Fibroblast of peridontal ligament (primary cell): ENCODE data around the gene VAV1.
"Not testable (repeated sequence)": the region's sequence is repeated elsewhere in the genome, so short reads cannot be mapped to it uniquely, and the experiment has no call there.

Experiments used
- DNase-seq: peaks from one replicate; pipeline ENCODE4 v3.0.0-alpha.2; 2010; ENCODE audit errors: extremely low read depth

VAV1 gene

DNA sequence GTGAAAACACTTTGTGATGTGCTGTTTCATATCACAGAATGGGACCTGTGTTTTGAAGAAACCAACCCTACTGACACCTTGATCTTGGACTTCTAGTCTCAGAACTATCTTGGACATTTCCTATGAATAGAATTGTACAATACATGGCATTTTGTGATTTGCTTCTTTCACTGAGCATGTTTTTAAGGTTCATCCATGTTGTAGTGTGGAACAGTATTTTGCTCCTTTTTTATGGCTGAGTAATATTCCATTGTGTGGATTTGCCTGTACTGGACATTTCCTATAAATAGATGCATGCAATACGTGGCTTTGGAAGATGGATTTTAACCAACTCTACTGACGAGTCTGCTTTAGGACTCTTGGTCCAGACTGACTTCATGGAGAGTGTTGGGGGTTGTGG is 46.8 kb downstream of the VAV1 start:
- no peak for DNase-seq

DNA sequence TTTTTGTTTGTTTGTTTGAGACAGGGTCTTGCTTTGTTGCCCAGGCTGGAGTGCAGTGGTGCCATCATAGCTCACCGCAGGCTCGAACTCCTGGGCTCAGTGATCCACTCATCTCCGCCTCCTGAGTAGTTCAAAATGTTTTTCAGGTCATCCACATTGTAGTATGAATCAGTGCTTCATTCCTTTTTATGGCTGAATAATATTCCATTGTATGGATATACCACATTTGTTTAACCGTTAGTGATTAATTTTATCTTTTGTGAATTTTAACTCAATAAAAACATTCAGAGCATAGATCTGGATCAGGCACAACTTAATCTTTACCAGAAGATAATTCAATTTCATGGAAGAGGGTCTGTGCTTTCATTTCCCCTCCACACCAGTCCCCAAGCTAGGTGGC is 47.7 kb downstream of the VAV1 start:
- DNase-seq, result no peak

DNA sequence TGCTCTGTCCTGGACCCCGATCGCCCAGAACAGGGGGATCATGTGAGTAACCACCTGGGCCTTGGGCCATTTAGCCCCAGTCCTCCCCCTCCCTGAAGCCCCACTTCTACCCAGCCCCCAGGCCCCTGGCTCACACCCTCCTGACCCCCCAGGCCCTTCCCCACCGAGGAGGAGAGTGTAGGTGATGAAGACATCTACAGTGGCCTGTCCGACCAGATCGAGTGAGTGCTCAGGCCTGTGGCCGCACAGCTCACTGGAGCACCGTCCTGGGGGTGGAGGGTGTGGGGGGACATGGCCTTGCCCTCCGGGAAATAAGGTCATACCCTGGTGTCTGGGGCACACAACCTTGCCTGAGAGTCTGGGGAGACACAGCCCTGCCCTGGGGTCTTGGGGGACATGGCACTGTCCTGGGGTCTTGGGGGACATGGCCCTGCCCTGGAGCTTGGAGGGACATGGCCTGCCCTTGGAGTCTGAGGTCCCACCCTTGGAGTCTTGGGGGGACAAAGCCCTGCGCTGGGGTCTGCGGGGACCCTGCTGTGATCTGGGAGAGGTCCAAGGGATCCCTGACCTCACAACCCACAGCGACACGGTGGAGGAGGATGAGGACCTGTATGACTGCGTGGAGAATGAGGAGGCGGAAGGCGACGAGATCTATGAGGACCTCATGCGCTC is 49.3 kb downstream of the VAV1 start:
- DNase-seq, result no peak

DNA sequence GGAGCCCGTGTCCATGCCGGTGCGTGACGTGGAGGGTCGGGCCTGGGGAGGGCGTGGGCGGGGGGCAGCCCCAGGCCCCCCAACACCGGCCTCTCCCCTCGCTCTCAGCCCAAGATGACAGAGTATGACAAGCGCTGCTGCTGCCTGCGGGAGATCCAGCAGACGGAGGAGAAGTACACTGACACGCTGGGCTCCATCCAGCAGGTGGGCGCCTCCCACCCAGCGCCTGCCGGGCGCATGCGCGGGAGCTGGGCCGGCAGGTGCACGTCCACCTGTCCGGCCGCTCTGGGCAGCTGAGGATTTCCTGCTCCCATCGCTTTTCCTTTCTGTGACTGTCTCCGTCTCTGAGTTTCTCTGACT is 49.8 kb downstream of the VAV1 start:
- no peak for DNase-seq

DNA sequence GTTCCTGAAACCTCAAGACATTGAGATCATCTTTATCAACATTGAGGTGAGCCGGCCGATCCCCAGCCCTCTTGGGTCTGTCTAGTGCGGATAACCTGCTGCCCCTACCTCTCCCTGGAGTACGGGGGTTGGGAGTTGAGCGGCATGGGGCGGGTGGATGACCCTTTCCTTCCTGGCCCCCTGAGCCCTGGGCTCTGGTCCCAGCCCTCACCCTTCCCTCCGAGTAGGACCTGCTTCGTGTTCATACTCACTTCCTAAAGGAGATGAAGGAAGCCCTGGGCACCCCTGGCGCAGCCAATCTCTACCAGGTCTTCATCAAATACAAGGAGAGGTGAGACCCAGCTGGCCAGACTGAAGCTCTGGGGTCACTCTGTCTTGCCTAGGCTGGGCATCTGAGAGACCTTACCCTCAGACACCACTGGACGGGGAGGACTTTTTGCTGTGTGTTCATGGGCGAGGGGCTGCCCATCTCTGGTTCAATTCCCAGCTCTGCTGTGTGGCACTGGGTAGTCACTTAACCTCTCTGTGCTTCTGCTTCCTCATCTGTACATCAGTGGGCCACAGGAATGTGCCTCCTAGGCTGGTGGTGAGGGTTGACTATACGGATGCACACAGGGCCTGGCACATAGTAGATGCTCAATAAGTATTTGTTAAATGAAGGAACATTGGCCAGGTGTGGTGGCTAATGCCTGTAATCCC is 52.7 kb downstream of the VAV1 start:
- no peak for DNase-seq

DNA sequence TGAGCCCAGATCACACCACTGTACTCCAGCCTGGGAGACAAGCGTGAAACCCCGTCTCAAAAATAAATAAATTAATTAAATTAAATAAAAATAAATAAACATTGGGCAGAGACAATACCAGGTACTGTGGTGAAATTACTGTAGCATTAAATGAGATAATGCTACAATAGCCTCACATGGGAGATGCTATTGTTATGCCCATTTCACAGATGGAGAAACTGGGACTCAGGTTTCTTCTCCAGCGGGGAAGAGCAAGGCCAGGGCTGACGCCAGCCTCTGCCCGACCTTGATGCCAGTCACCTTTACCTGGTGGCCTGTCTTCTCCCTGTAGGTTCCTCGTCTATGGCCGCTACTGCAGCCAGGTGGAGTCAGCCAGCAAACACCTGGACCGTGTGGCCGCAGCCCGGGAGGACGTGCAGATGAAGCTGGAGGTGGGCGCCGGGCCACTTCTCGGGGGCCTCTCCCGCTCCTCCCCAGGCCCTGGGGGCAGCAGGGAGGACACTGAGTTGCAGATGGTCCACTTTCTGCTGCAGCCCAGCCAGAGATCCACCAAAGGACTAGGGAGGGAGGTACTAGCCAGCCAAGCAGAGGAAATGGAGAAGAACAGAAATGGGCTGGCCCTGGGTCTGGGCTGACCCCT is 53.9 kb downstream of the VAV1 start:
- no peak for DNase-seq

DNA sequence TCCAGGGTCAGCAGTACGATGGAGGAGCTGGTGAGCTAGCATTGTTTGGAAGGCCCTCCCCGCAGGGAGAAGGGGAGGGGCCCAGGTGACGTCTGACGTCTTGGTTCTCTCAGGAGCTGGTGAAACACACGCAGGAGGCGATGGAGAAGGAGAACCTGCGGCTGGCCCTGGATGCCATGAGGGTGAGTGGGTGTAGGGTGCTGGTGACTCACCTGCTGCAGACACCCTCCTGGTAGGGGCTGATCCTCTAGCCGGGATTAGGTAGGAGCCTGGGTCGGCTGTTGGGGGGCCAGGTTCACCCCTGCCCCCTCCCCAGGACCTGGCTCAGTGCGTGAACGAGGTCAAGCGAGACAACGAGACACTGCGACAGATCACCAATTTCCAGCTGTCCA is 55.8 kb downstream of the VAV1 start:
- DNase-seq, result no peak

DNA sequence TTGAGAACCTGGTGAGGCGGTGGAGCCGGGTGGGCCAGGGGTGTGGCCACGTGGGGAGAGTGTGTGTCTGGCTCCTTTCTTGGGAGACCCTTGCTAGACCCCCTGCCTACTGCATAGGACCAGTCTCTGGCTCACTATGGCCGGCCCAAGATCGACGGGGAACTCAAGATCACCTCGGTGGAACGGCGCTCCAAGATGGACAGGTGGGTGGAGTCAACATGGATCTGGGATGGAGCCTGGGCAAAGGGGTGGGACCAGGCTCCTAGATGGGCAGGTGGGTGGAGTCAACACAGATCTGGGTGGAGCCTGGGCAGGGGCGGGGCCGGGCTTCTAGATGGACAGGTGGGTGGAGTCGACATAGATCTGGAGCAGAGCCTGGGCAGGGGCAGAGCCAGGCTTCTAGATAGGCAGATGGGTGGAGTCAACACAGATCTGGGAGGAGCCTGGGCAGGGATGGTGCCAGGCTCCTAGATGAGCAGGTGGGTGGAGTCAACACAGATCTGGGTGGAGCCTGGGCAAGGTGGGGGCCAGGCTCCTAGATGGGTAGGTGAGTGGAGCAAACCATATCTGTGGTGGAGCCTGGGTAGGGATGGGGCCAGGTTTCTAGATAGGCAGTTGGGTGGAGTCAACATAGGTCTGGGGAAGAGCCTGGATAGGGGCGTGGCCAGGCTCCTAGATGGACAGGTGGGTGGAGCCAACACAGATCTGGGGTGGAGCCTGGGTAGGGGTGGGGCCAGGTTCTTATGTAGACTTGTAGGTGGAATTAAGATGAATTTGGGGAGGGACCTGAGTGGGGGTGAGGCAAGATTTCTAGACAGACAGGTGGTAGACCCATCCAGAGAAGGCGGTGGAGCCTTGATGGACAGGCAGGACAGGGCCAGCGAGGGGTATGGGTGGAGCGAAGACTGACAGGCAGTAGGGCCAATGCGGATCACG is 56.5 kb downstream of the VAV1 start:
- DNase-seq, result no peak

DNA sequence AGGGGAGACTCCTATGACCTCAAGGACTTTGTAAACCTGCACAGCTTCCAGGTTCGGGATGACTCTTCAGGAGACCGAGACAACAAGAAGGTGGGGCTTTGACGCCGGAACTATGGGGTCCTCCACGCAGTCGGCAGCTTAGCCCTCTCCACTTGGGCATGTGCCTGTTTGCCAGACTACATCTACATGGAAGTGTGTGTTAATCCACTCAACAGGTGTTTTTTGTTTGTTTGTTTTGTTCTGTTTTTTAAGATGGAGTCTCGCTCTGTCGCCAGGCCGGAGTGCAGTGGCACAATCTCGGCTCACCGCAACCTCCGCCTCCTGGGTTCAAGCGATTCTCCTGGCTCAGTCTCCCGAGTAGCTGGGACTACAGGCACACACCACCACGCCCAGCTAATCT is 57.3 kb downstream of the VAV1 start:
- DNase-seq, result not testable (repeated sequence)

DNA sequence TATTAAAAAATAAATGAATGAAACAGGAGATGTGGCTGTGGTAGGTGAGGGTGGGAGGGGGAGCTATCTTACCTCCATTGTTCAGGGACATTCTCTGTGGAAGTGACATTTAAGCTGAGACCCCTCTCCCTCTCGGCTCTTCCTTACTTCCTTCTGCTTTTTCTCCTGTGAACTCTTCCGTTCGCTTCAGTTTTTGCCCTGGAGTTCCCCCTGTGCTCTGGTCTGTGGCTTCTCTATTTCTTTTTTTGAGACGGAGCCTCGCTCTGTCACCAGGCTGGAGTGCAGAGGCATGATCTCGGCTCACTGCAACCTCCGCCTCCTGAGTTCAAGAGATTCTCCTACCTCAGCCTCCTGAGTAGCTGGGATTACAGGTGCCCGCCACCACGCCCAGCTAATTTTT is 58.6 kb downstream of the VAV1 start:
- not testable (repeated sequence) for DNase-seq

DNA sequence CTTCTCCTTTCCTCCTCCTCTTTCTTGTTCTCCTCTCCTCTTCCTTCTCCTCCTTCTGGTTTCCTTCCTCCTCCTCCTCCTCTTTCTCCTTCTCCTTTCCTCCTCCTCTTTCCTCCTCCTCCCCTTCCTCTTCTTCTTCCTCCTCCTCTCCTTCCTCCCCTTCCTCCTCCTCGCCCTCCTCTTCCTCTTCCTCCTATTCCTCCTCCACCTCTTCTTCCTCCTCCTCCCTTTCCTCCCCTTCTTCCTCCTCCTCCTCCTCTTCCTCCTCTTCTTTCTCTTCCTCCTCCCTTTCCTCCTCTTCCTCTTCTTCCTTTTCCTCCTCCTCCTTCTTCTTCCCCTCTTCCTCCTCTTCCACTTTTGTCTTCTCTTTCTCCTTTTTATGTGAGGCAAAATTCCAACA is 59.9 kb downstream of the VAV1 start:
- DNase-seq, result no peak

DNA sequence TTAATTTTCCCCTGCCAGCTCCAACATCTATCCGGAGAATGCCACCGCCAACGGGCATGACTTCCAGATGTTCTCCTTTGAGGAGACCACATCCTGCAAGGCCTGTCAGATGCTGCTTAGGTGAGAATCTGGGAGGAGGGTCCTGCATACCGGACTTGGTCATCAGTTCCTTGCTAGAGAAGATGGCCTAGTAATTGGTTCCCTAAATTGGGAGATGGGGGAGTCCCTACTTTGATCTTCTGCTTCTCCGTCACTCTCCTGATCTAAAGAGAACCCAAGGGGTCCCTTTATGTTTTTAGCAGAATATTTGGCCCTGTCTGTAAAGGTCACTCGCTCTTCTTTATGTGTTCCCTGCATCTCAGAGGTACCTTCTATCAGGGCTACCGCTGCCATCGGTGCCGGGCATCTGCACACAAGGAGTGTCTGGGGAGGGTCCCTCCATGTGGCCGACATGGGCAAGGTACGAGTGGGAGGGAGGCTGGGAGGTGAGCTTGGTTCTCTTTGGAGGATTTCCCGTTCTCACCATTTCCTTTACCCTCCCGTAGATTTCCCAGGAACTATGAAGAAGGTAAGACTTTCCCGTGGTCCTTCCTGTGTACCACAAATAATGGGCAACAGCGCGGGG is 60.8 kb downstream of the VAV1 start:
- DNase-seq, result no peak

DNA sequence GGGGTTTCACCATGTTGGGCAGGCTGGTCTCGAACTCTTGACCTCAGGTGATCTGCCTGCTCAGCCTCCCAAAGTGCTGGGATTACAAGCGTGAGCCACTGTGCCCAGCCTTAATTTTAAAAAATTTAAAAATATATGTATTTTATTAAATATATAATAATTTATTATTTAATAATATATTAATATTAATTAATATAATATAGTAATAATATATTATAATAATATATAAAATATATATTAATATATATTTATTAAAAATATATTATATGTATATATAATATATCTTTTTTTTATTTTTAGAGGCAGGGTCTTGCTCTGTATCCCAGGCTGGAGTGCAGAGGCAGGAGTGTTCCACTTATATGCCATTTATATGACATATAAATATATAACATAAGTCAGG is 61.9 kb downstream of the VAV1 start:
- DNase-seq, result no peak

DNA sequence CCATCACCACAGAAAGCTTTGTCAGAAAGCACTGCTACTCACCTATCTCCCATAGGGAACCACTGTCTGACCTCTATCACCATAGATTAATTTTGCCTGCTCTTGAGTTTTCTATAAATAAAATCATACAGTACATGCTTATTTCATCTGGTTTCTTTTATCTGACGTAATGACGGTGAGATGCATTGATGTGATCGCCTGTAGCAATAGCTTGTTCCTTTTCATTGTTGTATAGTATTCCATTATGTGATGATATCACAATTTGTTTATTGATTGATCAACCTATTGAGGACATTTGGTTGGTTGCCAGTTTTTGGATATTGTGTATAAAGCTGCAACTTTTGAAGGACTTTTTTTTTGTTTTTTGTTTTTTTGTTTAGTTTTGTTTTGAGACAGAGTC is 63.0 kb downstream of the VAV1 start:
- DNase-seq, result no peak

DNA sequence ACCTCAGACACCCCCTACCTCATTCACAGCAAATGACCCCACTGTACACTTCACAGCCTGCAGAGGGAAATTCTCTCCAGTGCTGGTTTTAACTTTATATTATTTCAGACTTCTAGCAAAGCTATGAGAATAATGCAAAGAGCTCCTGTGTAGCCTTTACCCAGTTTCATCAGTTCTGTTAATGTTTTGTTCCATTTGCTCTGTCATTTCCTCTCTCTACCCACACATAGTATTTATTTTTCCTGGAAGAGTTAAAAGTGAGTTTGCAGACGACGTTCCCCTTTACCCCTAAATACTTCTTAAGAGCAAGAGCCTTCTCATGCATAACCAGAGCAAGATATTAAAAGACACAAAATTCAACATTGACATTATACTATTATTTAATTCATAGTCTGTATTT is 65.0 kb downstream of the VAV1 start:
- DNase-seq, result no peak

DNA sequence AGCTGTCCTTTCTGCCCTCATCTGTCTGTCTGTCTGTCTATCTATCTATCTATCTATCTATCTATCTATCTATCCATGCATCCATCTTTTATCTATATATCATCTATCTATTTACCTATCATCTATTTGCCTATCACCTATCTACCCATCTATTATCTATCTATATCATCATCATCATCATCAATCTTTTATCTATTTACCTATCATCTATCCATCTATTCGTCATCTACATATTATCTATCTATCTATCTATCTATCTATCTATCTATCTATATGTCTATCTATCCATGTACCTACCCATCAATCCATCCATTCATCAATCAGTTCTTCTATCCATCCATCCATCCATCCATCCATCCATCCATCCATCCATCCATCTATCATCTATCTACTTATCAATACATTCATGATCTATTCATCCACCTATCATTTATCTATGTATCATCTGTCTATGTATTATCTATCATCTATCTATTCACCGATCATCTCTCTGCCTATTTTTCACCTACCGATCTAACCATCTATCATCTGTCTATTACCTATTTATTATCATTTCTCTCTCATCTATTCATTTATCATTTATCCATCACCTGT is 65.7 kb downstream of the VAV1 start:
- no peak for DNase-seq

DNA sequence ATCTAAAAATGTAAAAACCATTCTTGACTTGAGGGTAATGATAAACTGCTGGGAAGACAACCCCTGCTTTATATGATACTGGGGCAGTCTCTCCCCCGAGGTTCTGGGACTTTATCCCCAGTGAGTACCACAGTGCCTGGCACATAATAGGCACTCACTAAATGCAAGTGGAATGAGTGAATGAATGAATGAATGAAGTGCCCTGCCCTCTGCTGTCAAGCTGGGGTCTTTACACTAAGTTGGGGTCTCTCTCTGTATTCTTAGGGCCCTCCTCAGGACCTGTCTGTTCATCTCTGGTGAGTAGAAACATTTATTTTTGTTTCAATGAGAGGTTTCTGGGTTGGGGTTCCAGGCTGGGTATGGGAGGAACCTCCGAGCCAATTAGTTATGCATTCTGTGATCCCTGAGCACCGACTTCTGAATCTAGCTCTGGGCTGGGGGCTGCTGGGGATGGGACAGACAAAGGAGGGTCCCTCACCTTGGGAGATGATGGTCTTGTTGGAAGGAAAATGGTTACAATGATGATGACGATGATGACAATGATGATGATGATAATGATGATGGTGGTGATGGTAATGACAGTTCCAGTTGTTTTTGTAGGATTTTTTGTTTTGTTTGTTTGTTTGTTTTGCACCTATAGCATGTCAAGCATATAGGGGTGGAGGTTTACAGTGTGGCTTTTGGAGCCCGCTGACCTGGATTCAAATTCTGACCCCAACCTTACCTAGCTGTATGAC is 70.5 kb downstream of the VAV1 start:
- DNase-seq, result no peak

DNA sequence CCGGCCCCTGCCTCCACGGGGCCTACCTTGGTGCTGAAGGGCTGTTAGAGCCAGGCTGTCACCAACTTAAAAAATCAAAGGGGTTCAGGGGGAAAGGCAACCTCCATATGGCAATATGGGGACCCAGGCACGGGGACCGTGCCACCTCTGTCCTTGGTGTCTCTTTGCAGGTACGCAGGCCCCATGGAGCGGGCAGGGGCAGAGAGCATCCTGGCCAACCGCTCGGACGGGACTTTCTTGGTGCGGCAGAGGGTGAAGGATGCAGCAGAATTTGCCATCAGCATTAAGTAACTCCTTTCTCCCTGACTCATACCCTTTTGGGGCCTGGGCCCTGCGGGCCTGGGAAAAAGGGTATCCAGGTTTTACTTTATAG is 75.3 kb downstream of the VAV1 start:
- DNase-seq, result no peak

DNA sequence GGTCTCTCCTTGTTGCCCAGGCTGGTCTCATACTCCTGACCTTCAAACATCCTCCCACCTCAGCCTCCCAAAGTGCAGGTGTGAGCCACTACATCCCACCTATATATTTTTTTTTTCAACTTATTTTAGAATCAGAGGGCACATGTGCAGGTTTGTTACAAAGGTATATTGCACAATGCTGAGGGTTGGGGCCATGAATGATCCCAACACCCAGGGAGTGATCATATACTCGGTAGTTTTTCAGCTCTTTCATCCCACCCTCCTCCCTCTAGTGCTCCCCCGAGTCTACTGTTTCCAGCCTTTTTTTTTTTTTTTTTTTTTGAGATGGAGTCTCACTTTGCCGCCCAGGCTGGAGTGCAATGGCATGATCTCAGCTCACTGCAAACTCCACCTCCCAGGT is 76.5 kb downstream of the VAV1 start:
- no peak for DNase-seq

DNA sequence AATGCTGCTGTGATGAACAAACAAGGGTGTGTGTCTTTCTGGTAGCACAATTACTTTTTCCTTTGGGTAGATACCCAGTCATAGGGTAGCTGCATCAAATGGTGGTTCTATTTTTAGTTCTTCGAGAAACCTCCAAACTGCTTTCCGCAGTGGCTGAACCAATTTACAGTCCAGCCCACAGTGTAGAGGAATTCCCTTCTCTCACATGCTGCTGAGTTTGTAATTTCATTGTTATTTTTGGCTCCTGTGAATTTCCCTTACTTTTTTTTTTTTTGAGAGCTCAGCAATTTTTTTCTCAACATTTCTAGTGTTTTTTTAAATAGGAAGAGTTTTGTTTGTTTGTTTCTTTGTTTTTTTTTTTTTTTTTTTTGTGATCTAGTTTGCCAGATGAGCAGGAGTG is 77.4 kb downstream of the VAV1 start:
- no peak for DNase-seq

DNA sequence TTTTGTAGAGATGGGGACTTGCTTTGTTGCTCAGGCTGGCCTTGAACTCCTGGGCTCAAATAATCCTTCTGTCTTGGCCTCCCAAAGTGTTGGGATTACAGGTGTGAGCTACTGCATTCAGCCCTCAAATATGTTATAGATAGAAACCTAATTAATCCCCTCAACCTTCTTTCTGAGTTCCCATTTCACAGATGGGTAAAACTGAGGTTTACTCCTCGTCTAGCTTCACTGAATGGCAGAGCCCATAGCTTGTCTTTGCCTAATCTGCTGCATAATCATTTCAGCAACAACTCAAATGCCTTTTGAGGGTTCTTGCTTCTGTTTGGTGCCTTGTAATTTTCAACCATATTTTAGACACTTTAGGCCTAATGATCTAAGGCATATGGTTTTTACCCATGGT is 78.9 kb downstream of the VAV1 start:
- DNase-seq, result no peak
